Natural killer cell treated with Interleukin-12 subunit alpha and Interleukin-12 subunit beta and Interleukin-15 and Interleukin-18, amount 100 ng/mL, for 72 hours (primary cell): ENCODE data around the gene SNED1. TPM values are rescaled to one million over a fixed set of nuclear protein-coding genes. Genes with fewer than 3 reads are reported as not detected.
A peak's percentile ranks its signal among the peaks of the same experiment; 100 is the strongest.

Experiments
- ATAC-seq, 2 donors: fragments of 150-1000 bp; cut with Tn5 transposase in 1 of 2; sonication (Bioruptor Pico), chemical (Tn5 transposase) in 1 of 2; 2 replicates each; pipeline ENCODE4 v1.10.0; 2021
- DNase-seq: peaks from one replicate; pipeline ENCODE4 v3.0.0; 2022; ENCODE audit warnings: low spot score
- H3K27ac Mint-ChIP-seq, 2 donors: 1 replicate in 1 of 2; 2 replicates in 1 of 2; pipeline ENCODE4 v1.8.0; 2022; ENCODE audit warnings: mixed read lengths in 2 of 2, mild to moderate bottlenecking in 1 of 2, moderate library complexity in 1 of 2
- H3K27me3 Mint-ChIP-seq, 2 donors: 1 replicate in 1 of 2; 2 replicates in 1 of 2; pipeline ENCODE4 v1.8.0; 2022; ENCODE audit warnings: mixed read lengths in 2 of 2
- H3K36me3 Mint-ChIP-seq: one replicate; pipeline ENCODE4 v1.8.0; 2022; ENCODE audit warnings: mixed read lengths
- H3K4me1 Mint-ChIP-seq, 2 donors: 1 replicate in 1 of 2; 2 replicates in 1 of 2; pipeline ENCODE4 v1.8.0; 2022; ENCODE audit warnings: low read depth in 2 of 2, mixed read lengths in 2 of 2, mild to moderate bottlenecking in 1 of 2
- H3K4me3 Mint-ChIP-seq: one replicate; pipeline ENCODE4 v1.8.0; 2022; ENCODE audit warnings: mixed read lengths
- H3K9me3 Mint-ChIP-seq: 2 replicates; pipeline ENCODE4 v1.8.0; 2022; ENCODE audit warnings: mixed read lengths
- total RNA-seq, 2 donors: library from RNA; stranded (reverse); gene quantifications; one replicate each; pipeline ENCODE4 v1.2.3, GENCODE V29; 2022

Gene SNED1
- total RNA-seq, 2 donors from 2014 or later: 0.14 TPM; not detected in 1

DNA sequence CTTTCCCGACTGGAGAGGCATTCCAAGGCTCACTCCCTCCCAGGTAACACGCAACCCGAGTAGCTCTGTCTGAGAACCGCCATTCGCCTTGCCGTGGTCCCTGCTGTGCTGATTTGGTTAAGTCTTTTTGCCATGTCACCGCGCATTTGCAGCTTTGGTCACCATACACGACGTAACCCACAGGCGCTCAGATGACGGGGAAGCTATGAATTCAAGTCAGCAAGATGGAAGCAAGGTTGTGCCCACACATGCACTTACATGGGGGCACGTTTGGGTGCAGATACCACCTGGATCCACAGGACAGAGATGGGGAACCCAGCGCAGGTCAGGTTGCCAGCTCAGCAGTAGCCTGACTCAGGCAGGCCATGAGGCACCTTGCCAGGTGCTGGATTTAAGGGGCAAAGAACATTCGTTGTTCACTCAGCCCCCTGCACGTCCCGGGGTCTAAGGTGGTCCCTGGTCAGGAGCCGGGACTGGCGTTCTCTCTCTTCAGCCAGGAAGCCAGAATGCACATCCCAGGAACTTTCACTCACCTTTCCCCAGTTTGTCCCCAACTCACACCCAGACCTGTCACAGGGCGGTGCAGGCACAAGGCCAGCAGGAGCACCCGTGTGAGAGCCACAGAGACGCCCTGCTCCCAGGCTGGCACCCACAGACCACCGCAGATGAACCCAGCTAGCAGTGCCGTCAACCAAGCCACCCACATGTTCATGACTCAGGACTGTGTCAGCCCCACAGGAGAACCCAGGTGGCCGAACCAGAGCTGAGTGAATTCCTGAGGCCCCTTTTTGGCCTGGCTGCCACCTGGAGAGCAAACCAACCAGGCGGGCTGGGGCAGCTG, 19.9 kb downstream of the SNED1 start:
- no peaks in the 10 kb centered on the region for H3K4me1 Mint-ChIP-seq
- H3K4me3 Mint-ChIP-seq: no peak overlapping the region
- DNase-seq (no peak), ATAC-seq (no peak)
- H3K9me3 Mint-ChIP-seq: no peaks in the 10 kb centered on the region
- H3K27me3 Mint-ChIP-seq: peaks cover 0 to 2% of the 10 kb centered on the region in 2 donors
- H3K27ac Mint-ChIP-seq: no peak overlapping the region
- no peaks in the 10 kb centered on the region for H3K36me3 Mint-ChIP-seq

DNA sequence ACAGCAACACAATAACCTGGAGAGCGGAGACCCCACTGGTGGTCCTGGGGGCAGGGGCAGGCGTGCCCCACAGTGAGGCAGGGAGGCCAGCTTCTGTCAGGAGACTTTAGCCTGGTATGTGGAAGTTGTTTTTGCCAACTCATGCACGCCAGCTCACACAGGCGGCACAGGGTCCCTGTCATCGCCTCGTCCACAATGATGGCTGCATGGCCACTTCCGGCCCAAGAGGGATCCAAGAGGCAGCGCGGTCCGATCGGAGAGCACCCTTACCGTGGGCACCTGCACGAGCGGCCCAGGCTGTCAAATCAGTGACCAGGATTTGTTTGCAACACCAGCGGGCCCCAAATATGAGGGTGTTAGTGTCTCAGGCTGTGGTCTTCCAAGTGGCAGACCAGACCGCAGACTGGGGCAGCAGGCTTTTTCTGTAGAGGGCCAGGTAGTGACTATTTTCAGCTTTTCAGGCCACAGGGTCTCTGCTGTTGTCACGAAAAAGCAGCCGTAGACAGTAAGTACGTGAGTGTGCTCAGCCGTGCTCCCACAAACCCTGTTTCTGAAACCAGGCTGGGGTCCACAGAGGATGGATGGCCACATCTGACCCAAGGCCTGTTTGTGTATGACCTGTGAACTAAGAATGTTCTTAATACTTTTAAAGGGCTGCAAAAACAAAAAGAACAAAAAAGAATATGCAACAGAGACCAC, 21.2 kb downstream of the SNED1 start:
- Mint-ChIP-seq H3K4me3 (no peak overlapping the region), H3K4me1 (no peaks in the 10 kb centered on the region), H3K9me3 (no peaks in the 10 kb centered on the region), H3K36me3 (no peaks in the 10 kb centered on the region), H3K27ac (no peak overlapping the region), H3K27me3 (peaks cover 0 to 2% of the 10 kb centered on the region in 2 donors)
- no peak for DNase-seq
- ATAC-seq: no peak

DNA sequence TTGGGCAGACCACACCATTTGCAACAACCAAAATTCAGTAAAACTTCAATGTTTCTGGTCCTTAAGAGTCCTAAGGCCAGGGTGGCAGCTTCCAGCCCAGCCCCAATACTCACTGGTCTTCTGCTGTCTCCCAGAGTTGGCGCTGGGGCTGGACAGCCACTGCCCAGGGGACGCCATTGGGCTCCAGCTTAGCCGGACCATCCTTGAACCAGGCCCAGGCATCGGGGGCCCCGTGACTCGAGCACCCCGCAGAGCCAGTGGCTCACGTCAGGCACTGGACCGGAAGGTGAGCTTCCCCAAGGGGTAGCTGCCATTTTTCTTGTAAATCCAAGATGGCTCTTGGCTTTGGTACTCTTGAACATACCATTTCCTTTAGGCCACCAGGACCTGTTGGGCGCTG, 21.8 kb downstream of the SNED1 start:
- Mint-ChIP-seq H3K9me3 (no peaks in the 10 kb centered on the region), H3K27me3 (peaks cover under 1 to 2% of the 10 kb centered on the region in 2 donors), H3K36me3 (peaks cover under 1% of the 10 kb centered on the region), H3K4me1 (no peaks in the 10 kb centered on the region), H3K4me3 (no peak overlapping the region), H3K27ac (no peak overlapping the region)
- ATAC-seq (peak in 1 of 2 donors; percentile 43), DNase-seq (no peak)

DNA sequence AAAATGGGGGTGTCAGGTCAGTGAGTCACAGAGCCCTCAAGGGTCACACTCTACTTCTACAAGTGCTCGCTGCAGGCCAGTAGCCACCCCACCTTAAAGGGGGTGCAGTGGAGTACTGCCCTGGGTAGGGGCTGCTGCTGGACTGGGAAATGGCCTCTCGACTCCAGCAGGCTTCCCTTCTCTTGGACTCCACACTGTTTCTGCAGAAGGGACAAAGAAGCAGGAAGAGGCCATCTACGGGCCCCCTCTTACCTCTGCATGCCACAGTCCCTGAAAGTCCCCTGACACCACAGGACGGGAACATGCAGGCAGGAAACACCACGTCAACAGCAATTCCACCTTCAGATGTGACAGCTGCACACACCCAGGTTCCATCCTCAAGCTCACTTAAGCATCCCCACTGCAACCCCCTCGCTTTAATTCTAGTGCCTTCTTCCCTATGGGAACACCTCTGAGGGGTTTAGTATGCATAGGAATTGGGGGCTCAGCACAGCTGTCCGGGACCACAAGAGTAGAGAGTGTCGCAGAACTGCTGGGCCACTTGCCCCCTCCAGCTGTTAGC, 22.3 kb downstream of the SNED1 start:
- H3K36me3 Mint-ChIP-seq: peaks cover 6% of the 10 kb centered on the region
- ATAC-seq: peak in 1 of 2 donors; percentile 41
- H3K27me3 Mint-ChIP-seq: peaks cover 2 to 5% of the 10 kb centered on the region in 2 donors
- peaks cover 4% of the 10 kb centered on the region for H3K9me3 Mint-ChIP-seq
- H3K4me3 Mint-ChIP-seq: no peak overlapping the region
- H3K4me1 Mint-ChIP-seq: no peaks in the 10 kb centered on the region
- DNase-seq: no peak
- H3K27ac Mint-ChIP-seq: no peak overlapping the region

DNA sequence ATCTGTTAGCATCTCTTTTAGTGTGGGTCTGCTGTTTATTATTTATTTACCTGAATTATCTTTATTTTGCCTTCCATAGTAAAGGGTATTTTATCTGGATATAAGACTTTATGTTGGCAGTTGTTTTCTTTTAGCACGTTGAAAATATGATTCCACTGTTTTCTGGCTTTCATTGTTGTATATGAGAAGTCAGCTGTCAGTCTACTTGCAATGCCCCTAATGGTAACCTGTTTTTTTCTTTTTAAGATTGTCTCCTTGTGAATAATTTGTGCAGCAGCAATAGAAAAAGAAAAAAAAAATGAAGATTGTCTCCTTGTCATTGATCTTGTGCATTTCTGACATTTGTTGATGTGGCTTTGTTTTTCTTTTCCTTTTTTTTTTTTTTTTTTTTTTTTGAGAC, 27.2 kb downstream of the SNED1 start:
- peaks cover 17% of the 10 kb centered on the region for H3K36me3 Mint-ChIP-seq
- peaks cover 4% of the 10 kb centered on the region for H3K9me3 Mint-ChIP-seq
- ATAC-seq: no peak
- no peaks in the 10 kb centered on the region for H3K4me1 Mint-ChIP-seq
- no peak overlapping the region for H3K27ac Mint-ChIP-seq
- DNase-seq: no peak
- H3K27me3 Mint-ChIP-seq: peaks cover 4 to 6% of the 10 kb centered on the region in 2 donors
- H3K4me3 Mint-ChIP-seq: no peak overlapping the region

DNA sequence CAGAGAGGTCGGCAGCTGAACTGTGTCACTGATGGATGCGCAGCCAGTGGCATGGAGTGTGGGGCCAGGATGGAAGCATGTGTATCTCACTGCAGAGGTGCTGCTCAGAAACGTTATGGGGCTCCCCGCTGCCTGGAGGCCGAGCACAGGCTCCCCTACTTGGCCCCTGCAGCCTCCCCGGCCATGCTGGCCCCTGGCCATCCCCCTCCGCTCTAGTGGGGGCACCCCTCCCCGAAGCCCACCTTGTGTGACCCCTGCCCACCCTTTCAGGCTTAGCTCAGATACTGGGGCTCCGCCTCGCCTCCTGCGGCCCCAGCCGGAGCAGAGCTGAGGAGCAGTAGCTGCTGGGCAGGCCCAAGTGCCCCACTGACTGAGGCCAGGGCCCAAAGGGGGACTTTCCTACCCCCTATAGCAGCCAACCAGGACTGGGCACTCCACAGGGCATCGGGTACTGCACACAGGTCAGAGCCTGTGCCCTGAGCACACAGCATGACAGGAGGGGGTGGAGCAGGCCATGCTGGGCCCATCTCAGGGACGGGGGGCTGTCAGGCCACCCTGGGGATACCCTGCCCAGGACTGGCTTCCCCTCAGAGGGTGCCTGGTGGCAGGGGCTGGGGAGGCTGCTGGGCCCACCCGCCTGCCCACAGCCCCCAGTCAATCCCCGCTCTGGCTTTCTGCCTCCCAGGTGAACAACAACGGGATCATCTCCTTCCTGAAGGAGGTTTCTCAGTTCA, 31.3 kb downstream of the SNED1 start:
- H3K9me3 Mint-ChIP-seq: peaks cover 4% of the 10 kb centered on the region
- H3K4me1 Mint-ChIP-seq: no peaks in the 10 kb centered on the region
- no peak for DNase-seq
- no peak overlapping the region for H3K4me3 Mint-ChIP-seq
- ATAC-seq: peak; percentile 34 to 42
- peaks cover 2 to 6% of the 10 kb centered on the region in 2 donors for H3K27me3 Mint-ChIP-seq
- H3K27ac Mint-ChIP-seq: no peak overlapping the region
- peaks cover 17% of the 10 kb centered on the region for H3K36me3 Mint-ChIP-seq

DNA sequence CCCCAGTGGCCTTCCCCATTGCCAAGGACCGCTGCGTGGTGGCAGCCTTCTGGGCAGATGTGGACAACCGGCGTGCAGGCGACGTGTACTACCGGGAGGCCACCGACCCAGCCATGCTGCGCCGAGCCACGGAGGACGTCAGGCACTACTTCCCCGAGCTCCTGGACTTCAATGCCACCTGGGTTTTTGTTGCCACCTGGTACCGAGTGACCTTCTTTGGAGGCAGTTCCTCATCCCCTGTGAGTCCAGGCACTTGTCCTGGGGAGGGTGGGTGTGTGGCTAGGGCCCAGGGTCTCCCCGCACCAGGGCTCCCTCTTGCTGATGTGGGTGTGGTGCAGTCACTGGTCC, 31.9 kb downstream of the SNED1 start:
- no peaks in the 10 kb centered on the region for H3K4me1 Mint-ChIP-seq
- peaks cover 16% of the 10 kb centered on the region for H3K36me3 Mint-ChIP-seq
- no peak overlapping the region for H3K27ac Mint-ChIP-seq
- H3K9me3 Mint-ChIP-seq: peaks cover 4% of the 10 kb centered on the region
- H3K27me3 Mint-ChIP-seq: peaks cover 2 to 5% of the 10 kb centered on the region in 2 donors
- no peak for DNase-seq
- ATAC-seq: no peak
- no peak overlapping the region for H3K4me3 Mint-ChIP-seq

DNA sequence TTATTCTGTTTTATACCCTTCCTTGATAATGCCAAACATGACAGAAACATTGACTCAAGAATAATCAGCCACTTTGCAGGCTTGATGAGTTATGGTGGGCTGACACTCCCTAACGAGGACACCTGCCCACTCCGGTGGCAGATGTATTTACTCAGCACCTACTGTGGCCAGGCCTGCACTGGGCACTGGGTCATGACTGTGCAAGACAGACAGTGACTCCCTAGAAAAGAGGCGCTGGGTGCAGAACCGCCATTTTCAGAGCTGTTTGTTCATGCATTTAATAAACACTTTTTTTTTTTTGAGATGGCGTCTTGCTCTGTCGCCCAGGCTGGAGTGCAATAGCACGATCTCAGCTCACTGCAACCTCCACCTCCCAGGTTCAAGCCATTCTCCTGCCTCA, 32.5 kb downstream of the SNED1 start:
- no peak for ATAC-seq
- Mint-ChIP-seq H3K4me3 (no peak overlapping the region), H3K4me1 (no peaks in the 10 kb centered on the region), H3K27me3 (peaks cover 0 to 2% of the 10 kb centered on the region in 2 donors), H3K9me3 (no peaks in the 10 kb centered on the region), H3K36me3 (peaks cover 11% of the 10 kb centered on the region), H3K27ac (no peak overlapping the region)
- no peak for DNase-seq

DNA sequence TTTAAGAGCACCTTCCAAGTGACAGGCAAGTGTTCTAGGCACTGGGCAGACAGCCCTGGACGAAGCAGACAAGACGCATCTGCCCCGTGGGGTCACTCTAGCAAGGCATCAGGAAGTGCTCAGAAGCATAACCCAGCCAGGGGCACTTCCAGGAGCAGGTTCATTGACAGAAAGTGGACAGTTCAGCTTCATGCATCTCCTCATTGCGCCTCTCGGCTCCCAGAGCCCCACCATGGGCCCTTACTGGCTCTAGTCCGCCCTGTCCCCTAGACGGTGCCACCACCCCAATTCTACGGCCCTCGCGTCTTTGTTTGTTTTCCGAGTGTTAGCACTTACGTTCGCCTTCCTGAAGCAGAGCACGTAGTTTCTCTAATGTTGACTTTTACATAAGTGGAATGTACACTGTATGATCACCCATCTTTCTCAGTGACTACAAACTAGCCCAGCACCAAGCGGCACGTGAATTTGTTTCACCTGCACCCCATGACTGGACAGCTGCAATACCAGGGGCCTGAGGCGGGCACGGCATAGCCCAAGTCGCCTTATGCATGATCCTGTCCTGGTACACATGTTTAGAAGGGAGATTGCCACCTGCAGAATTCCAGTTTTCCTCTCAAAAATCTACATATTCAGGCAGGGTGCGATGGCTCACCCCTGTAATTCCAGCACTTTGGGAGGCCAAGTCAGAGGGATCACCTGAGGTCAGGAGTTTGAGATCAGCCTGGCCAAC, 33.2 kb downstream of the SNED1 start:
- DNase-seq (no peak), ATAC-seq (no peak)
- Mint-ChIP-seq H3K9me3 (no peaks in the 10 kb centered on the region), H3K36me3 (peaks cover 5% of the 10 kb centered on the region), H3K27ac (no peak overlapping the region), H3K4me1 (no peaks in the 10 kb centered on the region), H3K27me3 (no peaks in the 10 kb centered on the region), H3K4me3 (no peak overlapping the region)

DNA sequence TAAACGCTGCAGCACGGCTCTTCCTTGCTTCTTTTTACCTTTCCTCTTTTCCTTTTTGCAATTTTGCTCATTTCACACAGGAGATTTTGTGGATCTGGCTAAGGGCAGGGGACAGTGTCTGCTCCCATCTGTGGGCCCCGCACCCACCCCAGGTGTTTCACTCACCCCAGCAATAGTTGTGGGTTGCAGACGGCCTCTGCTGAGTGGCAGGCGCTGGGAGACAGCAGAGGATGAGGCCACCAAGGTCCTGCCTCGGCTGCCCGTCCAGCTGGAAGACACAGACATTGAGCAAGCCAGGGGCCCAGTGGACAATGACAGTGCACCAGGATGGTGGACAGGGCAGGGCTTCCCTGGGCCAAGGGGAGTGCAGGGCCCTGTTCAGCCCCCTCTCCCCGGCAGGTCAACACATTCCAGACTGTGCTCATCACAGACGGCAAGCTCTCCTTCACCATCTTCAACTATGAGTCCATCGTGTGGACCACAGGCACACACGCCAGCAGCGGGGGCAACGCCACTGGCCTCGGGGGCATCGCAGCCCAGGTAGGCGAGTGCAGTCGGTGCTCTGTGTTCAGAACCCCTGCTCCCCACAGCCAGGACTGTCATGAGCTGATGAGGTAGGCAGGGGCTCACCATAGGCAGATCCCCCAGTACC, 35.0 kb downstream of the SNED1 start:
- DNase-seq (no peak), ATAC-seq (no peak)
- Mint-ChIP-seq H3K27ac (no peak overlapping the region), H3K36me3 (no peaks in the 10 kb centered on the region), H3K4me3 (no peak overlapping the region), H3K27me3 (peaks cover 0 to 2% of the 10 kb centered on the region in 2 donors), H3K9me3 (no peaks in the 10 kb centered on the region), H3K4me1 (no peaks in the 10 kb centered on the region)

DNA sequence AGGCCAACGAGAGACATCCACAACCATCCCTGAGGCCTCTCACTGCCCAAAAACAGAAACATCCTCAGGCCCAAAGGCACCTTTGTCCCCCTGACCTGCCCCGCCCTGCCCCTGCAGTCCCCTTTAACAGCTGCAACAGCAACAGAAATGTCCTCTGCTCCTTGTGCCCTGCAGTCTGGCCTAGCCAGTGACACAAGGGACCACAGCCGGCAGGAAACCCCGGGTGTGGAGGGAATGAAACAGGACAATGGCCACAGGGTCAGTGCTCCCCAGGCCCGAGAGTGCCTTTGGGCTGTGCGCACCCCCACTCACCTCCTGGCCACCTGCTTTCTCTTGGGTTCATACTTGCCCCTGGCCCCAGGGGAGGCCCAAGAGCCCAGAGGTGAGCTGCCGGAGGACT, 35.6 kb downstream of the SNED1 start:
- H3K9me3 Mint-ChIP-seq: no peaks in the 10 kb centered on the region
- ATAC-seq: no peak
- no peak overlapping the region for H3K27ac Mint-ChIP-seq
- no peaks in the 10 kb centered on the region for H3K36me3 Mint-ChIP-seq
- H3K4me1 Mint-ChIP-seq: no peaks in the 10 kb centered on the region
- H3K4me3 Mint-ChIP-seq: no peak overlapping the region
- no peak for DNase-seq
- peaks cover 0 to 2% of the 10 kb centered on the region in 2 donors for H3K27me3 Mint-ChIP-seq

DNA sequence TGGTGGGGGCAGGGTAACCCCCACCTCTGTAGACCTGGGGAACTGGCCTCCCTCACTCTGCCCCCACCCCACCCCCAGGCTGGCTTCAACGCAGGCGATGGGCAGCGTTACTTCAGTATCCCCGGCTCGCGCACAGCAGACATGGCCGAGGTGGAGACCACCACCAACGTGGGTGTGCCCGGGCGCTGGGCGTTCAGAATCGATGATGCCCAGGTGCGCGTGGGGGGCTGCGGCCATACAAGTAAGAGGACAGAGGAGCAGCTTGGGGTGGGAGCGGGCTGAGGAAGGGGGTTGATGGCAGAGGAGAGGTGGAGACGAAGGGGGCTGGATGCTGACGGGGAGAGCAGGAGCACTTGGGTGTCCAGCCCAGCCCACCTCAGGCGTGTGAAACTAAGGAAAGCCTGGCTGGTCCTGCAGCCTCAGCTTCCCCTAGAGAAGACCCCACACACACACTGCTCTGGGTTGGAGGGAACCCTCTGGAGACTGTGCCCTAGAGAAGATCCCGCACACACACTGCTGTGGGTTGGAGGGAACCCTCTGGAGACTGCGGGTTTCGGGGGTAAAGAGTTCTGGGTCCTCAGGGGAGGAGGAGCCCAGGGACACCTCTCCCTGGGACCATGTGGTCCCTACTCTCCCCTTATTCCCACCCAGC, 36.2 kb downstream of the SNED1 start:
- Mint-ChIP-seq H3K27ac (no peak overlapping the region), H3K4me1 (no peaks in the 10 kb centered on the region), H3K36me3 (no peaks in the 10 kb centered on the region), H3K9me3 (no peaks in the 10 kb centered on the region), H3K27me3 (peaks cover 0 to 2% of the 10 kb centered on the region in 2 donors), H3K4me3 (no peak overlapping the region)
- no peak for DNase-seq
- no peak for ATAC-seq
